GM18909 (cell line): ENCODE data around the gene NR6A1.

ENCODE experiments used
- ATAC-seq: cut with Tn5 transposase; IDR thresholded peaks from one replicate; pipeline ENCODE4 v1.9.1; 2021; ENCODE audit warnings: mild to moderate bottlenecking; ENCODE audit not compliant: unreplicated experiment, poor library complexity

The NR6A1 gene

DNA sequence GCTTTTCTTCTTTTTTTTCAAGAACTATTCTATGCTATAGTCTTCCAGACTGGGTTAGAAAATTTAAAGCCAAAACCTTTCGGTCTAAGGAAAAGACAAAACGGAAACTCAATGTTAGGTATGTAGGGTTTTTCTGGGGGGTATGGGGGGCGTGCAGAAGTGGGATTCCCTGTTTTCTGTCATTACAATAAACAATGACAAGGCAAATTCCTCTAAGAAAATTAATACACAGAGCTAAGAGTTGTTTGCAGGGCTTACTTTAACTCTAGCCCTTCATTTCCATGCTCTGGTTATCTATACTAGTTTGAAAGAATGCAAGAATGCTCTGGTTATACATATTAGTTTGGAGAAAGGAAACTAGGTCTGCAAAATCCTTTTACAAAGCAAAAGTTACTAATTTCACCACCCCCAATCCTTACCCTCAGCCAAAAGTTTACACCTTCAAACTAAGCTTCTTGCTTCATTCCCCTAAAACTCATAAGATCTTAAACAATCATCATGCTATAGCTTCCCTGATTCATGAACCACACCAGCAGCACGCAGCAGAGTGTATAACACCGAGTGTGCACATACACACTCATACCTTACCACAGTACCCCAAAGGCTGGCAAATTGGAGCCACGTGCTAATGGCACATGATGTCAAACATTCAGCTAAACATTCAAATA is 174.8 kb downstream of the NR6A1 start:
- ATAC-seq = no peak

DNA sequence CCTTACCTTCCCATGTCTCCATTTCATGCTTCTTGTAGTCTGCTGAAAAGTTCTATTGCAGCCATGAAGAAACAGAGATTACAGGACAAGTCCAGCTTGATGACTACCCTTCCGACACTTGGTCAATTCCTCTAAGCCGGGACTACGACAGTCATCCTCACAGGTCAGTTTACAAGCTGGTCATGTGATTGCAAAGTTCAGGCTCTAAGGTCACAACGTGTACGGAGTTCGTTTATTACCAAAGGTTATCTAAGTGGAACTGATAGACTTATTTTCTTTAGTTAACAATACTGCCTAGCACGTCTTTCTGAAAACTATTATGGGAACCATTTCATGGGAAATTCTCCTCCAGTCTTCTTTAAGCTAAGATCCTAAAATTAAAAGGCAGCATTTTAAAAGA is 175.4 kb downstream of the NR6A1 start:
- no peak for ATAC-seq

DNA sequence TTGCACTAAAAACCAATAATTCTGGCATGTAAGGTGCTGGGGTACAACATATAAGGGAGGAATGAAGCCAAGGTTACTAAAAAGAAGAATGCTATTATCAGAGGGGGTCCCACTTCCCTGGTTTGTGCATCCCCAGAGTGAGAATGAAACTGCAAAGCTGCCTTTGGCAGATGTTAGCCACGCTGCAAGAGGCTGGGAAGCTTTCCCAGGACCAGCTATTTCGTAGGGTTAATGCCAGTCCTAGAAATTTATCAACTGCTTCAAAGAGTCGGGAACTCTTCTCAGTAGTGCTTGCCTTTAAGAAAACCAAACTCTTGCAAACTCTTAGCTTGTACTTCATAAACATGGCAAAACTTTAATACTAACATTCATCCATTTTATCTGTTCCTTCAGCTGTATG is 176.4 kb downstream of the NR6A1 start:
- ATAC-seq = no peak

DNA sequence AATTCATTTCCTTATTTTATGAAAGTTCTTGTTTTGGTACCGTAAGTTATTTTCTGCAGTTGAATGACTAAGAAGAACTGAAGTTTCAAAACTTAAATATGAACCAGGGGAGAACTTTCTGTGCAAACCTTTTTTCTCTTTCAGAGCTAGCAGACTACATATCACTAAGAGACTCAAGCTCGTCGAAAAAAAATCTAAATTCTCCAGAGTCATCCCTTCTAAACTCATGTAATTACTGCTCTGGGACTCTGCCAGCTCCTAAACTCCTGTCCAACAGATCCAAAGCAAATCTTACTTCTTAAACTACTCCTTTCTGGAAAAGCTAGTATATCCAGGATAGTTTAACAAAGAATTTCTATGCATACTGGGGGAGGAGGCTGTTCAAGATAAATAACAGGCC is 176.9 kb downstream of the NR6A1 start:
- no peak for ATAC-seq

DNA sequence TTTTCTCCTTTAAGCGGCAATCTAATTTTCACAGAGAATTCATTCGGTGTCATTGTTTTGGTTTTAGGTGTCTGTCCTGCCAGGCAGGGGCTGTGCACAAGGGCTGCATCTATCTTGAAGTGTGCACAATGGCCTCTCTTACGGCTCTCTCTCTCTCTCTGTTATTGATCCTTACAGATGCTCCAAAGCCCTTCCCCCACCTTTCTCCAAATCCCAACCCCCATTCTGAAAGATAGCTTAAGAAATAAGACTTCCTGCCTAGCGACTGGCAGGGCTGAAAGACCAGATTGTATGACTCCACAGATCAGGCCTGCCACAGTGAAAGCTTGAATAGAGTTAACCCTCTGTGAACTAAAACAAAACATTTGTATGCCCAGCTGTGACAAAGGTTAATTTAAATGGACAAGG is 177.5 kb downstream of the NR6A1 start:
- ATAC-seq = no peak

DNA sequence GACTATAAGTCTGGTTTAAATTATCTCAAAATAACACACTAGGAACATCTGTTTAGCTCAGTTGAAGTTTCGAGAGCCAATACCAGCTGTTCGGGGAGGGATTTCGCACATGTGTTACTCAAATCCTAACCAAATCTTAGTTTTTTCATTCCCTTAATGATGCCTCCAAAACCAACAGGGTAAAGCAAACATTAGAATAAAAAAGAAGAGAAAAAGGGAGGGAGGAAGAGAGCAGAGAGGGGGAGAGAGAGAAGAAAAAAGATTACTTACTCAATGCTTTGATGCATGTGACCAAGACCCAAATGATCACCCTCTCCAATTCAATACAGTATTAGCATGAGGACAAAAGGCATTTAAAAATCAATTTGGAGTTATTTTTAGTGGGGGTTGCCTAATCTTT is 177.9 kb downstream of the NR6A1 start:
- no peak for ATAC-seq

DNA sequence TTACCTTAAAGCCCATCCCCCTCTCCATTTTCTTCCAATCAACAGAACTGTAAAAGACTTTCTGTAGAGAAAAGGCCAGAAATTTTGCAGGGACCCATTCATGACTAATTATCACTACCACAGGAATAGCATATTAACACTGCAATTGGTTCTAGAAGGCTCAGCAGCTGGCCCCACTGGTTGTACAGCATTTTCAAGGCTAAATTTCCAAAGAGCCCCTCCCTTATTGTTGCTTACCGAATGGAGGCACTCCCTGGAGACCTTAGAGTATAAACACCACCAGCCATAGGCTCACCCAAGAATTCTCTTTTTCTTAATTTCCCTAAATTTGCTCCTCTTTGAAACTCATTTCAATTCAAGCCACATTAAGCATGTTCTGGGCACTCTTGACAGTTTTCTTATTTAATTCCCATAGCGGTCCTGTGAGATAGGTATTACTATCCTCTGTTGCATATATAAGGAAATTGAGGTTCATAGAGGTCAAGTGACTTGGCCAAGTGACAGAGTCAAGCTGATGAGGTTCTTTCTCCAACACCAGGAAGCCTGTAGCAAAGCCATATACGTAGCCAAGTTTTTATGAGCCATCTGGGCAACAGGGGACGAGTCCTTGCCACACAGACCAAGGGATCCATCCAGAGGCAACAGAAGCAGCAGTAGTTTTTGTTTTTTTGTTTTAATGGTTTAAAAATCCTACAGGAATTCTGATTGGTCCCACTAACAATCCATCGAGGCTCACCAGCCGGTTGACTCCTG is 180.0 kb downstream of the NR6A1 start:
- ATAC-seq = no peak

DNA sequence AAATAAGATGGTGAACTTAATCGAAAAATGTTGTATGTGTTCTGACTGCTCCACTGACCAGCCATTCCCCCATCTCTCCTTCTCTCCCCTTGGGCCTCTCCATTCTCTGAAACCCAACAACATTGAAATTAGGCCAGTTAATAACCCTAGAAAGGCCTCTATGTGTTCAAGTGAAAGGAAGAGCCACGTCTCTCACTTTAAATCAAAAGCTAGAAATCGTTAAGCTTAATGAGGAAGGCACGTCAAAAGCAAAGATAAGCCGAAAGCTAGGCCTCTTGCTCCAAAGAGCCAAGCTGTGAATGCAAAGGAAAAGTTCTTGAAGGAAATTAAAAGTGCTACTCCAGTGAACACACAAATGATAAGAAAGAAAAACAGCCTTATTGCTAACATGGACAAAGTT is 186.5 kb downstream of the NR6A1 start:
- no peak for ATAC-seq

DNA sequence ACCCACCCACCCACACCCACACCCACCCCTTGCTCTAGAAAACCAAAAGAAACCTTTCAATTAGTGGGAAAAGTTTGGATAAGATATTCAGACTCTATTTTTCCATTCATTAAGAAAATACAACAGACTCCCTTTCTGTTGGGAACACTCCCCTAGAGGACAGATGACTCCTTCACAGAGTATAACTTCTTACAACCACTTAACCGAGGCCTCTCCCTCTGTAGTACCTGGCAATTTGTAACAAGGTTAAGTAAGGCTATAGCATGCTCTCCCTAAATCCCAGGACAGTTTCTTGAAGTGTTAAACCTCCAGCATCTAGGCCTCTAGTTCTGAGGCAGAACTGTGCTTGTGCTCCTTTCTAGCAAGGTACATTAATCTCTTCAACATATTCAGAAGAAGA is 188.0 kb downstream of the NR6A1 start:
- ATAC-seq = no peak

DNA sequence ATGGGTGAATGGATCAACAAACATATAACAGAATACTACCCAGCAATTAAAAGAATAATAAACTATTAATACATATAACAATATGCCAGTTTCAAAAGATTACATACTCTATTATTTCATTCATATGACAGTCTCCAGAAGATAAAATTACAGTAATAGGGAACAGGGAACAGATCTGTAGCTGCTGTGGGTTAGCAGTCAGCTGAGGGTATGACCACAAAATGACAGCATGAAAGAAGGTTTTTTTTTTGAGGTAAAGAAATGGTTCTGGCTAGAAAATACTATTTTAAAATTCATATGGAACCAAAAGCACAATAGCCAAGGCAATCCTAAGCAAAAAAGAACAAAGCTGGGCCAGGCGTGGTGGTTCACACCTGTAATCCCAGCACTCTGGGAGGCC is 190.9 kb downstream of the NR6A1 start:
- ATAC-seq = no peak

DNA sequence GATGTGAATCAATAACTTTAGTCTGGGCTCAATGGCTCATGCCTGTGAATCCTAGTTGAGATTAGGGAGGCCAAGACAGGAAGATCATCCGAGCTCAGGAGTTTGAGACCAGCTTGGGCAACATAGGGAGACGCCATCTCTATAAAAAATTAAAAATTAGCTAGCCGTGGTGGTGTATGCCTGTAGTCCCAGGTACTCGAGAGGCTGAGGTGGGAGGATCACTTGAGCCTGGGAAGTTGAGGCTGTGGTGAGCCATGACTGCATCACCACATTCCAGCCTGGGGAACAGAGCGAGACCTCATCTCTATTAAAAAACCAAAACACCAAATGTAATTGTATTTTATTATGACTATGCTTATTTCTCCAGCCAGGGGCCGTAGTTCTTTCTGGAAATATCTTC is 194.4 kb downstream of the NR6A1 start:
- ATAC-seq = no peak

DNA sequence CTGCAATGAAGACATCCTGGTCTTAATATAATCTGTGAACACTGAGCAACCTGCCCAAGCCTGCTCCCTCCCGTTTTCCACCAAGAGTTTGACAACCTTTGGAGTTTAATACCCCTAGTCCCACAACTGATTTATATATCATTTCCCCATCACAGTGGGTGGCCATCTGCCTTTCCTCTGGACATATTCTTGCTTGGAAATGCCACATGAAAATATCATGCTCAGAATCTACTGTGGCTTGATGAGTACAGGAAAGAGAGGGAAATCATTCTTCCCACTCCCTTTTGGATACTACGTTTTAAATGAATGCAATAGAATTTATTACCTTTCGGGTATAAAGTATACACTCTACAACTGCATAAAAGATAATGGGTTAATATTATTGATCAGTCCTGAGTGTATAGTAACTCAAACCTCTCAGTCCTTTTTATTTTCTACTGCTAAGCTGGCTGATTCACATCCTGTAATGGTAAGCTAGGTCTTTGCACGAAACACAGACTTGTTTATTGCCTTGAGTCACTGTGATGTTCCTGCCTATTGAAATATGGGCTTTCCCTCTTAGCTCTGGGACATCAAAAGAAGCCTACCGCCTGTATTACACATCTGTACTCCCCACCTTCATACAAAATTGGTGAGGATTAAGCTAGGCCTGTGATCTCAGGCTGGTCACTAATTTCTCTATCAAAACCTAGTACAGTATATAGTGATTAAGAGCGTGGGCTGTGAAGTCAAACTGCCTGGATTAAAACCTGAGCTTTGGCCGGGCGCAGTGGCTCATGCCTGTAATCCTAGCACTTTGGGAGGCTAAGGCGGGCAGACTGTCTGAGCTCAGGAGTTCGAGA is 196.4 kb downstream of the NR6A1 start:
- no peak for ATAC-seq

DNA sequence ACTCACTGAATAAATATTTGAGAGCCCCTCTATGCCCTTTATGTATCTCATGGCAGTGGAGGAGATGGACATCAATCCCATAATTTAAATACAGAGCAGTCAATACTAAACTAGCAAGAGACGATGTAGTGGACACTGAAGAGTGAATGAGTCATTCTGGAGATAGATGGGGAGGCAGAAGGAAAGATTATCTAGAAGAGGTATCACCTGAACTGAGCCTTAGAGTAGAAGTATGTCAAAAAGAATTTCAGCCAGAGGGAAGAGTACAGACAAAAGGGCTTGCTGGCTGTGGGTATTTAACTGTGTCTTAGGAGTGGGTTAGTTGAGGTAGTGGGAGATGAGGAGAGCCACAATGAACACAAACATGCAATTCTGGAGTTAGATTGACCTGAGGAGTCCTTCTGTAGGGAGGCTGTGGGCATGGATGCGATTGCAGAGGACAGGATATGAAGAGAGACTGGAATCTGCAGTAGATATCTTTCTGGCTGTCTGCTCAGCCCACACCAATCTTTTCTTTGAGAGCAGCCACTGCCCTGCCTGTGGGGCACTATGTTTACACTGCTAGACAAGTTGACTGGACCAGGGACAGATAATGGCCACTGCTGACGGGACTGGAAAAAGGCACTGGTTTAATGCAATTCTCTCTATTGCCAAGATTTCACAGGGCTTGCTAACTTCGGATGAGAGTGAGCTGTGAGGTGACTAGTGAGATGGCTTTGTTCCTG is 200.0 kb downstream of the NR6A1 start:
- no peak for ATAC-seq

DNA sequence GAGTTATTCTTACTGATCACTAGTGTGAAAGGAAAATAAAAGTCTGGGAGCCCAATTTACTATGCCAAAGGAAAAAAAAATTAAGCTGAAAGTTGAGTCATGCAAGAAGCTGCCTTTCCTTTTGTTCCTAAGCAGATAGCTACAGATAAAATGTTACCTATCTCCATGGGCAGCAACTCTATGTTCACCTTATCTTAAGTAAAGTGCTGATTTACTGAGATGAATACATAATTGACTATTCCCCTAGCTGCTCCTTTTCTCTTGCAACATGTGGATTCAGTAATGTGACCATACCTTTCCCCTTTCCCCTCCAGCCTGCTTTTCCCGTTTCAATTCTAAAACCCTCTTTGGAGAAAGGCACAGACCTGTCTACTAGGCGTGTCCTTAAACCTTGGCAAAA is 201.2 kb downstream of the NR6A1 start:
- ATAC-seq = no peak

DNA sequence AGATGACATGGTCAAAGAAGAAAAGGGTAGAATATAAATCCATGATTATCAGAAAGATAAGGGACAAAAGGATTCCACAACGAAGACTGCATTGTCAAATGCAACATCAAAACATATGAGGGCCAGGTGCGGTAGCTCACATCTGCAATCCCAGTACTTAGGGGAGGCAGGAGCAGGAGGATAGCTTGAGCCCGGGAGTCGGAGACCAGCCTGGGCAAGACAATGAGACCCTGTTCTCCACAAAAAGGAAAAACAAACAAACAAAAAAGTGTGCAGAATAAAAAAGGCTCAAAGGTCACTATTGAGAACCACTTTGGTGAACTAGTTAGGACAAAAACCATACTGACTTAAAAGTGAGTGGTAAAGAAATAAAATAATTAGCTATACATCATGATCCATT is 203.7 kb downstream of the NR6A1 start:
- no peak for ATAC-seq

DNA sequence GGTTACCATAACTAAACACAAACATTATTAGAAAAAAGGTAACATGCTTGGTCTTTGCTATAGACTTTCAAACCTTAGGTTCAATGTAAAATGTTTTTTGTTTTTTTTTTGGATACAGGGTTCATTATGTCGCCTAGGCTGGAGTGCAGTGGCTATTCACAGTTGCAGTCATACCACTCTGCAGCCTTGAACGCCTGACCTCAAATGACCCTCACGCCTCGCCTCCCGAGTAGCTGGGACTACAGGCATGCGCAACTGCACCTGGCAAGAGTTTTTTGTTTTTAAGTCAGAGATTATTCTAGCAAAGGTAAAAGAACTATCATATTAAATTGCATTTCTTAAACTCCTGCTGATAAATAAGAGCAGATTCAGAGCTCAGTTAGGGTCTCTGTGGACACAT is 208.8 kb downstream of the NR6A1 start:
- ATAC-seq = no peak

DNA sequence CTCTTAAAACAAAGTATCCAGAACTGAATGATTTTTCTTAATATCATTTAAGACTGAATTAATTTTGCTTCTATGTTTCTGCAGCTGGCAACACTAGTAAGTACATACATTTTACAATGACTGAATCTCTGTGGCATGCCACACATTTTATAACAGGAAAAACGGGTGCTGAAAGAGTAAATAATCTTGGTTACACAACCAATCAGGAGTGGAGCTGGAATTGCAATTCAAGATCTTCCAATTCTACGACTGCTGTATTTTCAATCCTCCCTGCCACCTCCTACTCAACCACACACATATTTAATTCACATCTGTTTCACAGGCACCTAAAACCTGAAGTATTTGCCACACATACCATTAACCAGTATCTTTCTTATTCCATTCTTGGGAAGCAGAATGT is 211.2 kb downstream of the NR6A1 start:
- no peak for ATAC-seq

DNA sequence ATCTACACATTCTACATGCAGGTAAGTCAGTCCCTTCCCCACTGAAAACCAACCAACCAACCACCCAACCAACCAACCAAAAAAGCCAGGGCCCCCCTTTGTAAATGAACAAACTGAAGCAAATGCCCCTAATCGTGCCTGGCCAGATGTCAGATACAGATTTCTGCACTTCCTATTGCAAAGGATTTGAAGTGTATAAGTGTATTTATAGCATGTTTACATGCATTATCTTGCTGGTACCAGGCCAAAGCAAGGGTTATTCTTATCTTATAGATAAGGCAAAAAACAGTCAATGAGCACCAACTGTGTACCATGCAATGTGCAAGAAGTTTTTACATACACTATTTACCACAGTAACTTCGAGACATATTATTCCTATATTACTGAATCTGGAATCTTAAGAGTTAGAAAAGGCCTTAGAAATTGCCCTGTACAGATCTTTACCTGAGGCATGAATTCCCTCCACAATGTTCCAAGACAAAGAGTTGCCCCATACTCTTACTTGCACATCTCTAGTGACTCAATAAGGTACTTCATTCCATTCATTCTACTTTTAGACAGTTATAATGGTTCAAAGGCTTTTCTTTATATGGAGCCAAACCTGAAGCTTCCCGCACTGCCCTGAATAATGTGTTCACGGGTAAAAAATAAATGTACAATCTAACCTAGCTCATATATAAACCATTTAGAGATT is 212.2 kb downstream of the NR6A1 start:
- ATAC-seq = no peak

DNA sequence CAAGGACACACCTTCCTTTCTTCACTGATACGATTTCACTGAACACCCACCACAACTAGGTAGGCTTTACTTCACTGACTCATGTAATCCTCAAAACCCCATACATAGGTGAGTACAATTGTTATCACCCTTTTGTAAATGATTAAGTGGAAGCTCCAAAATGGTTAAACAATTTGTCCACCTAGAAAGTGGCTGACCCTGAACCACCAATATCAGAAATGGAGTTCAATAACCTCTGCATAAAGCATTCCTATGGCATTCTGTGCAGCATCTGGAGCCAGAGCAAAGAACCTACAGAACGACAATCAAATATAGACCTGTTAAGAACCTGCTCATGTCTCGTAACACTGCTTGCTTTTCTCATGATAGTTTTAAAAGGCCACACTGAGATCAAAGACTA is 213.2 kb downstream of the NR6A1 start:
- no peak for ATAC-seq

DNA sequence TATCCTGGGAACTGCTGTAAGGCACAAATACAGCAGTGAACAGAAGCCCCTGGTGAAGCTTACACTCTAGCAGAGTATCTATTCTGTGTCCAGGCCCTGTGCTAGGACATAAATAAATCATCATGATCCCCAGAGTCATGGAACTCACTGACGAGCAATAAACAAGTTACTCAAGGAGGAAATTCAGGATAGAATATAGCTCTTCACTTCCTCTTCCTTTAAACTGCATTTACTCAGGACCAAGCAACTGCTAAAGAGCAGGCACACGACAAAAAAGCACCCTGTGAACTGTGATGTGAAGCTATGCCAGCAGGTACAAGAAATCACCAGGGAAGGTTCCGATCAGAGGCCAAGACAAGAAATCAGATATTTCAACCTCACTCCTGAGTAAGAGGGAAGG is 216.1 kb downstream of the NR6A1 start:
- no peak for ATAC-seq
